ENCODE data around the gene SERPINA12. TPM values are rescaled to one million over a fixed set of nuclear protein-coding genes. Genes with fewer than 3 reads are reported as not detected.

SERPINA12 gene
- total and polyA plus RNA-seq, 10 of the 15 experiments (the other 5 are each of a cell fraction or from before 2014, with no cell fraction given) = not detected

DNA sequence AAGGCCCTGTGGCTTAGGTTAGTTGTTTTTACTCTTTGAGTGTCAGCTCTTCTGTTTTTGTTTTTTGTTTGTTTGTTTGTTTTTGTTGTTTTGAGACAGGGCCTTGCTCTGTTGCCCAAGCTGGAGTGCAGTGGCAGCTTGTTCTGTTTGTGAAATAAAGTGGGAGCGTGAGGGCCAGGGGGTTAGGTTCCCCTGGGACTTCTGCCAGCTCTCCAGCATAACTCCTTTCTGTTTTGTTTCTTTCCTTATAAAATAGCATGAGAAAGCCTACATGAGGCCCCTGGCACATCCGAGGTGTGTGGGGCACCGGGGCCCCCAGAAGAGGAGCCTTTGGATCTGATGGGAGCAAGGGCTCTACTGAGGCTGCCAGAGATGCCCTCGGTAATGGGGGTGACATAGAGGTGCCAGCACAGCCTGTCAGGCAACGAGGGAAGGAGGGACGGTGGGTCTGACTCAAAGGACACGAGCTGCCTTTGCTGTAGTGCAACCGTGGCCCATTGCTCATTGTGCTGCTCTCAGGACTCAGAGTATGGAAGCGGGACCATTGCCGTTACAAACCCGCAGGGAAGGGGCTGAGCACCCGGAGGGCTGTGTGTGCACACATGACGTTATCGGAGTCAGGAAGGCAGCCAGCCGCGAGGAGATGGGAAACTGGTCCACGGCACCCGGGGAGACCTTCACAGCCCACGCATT lies 47.6 kb downstream of the SERPINA12 start:
- intact Hi-C loops (cut with micrococcal nuclease; ENCODE audit: unreplicated experiment) = no loop called here
- Histone ChIP-seq H3K9me3 (replicated peaks; ENCODE audit: control insufficient read depth, insufficient read depth, low read length) (no peaks in the 10 kb centered on the region; the same call in 2 of the 3 replicates), H3K27me3 (replicated peaks in 1 of 2; ENCODE audit: control insufficient read depth in 2 of 2, insufficient read depth in 2 of 2, low read length in 1 of 2) (no peaks in the 10 kb centered on the region), H3K79me2 (ENCODE audit: control insufficient read depth, insufficient read depth, low read length) (no peaks in the 10 kb centered on the region), H4K20me1 (ENCODE audit: control insufficient read depth, insufficient read depth) (no peaks in the 10 kb centered on the region), H3K4me2 (ENCODE audit: control insufficient read depth, insufficient read depth) (no peak overlapping the region), H3K27ac (ENCODE audit: control insufficient read depth, insufficient read depth) (no peak overlapping the region), H3K4me3 (no peak overlapping the region), H2AFZ (ENCODE audit: control insufficient read depth, low read depth, low read length) (no peak overlapping the region), H3K9ac (ENCODE audit: control insufficient read depth, insufficient read depth, low read length) (no peak overlapping the region), H3K4me1 (ENCODE audit: control insufficient read depth, insufficient read depth, low read length) (no peaks in the 10 kb centered on the region), H3K36me3 (ENCODE audit: control insufficient read depth in 2 of 2, insufficient read depth in 2 of 2, low read length in 1 of 2) (no peaks in the 10 kb centered on the region)
- ATAC-seq = no peak
- FAIRE-seq = no peak
- no peak for DNase-seq (ENCODE audit: low read depth, low spot score)
- CTCF ChIA-PET = interaction anchor here (0.7 kb wide), 2 partner anchors 15 to 25 kb away, joined by 3 read pairs; no protein-coding TSS in a partner anchor
- TF ChIP-seq, protein P1, sequence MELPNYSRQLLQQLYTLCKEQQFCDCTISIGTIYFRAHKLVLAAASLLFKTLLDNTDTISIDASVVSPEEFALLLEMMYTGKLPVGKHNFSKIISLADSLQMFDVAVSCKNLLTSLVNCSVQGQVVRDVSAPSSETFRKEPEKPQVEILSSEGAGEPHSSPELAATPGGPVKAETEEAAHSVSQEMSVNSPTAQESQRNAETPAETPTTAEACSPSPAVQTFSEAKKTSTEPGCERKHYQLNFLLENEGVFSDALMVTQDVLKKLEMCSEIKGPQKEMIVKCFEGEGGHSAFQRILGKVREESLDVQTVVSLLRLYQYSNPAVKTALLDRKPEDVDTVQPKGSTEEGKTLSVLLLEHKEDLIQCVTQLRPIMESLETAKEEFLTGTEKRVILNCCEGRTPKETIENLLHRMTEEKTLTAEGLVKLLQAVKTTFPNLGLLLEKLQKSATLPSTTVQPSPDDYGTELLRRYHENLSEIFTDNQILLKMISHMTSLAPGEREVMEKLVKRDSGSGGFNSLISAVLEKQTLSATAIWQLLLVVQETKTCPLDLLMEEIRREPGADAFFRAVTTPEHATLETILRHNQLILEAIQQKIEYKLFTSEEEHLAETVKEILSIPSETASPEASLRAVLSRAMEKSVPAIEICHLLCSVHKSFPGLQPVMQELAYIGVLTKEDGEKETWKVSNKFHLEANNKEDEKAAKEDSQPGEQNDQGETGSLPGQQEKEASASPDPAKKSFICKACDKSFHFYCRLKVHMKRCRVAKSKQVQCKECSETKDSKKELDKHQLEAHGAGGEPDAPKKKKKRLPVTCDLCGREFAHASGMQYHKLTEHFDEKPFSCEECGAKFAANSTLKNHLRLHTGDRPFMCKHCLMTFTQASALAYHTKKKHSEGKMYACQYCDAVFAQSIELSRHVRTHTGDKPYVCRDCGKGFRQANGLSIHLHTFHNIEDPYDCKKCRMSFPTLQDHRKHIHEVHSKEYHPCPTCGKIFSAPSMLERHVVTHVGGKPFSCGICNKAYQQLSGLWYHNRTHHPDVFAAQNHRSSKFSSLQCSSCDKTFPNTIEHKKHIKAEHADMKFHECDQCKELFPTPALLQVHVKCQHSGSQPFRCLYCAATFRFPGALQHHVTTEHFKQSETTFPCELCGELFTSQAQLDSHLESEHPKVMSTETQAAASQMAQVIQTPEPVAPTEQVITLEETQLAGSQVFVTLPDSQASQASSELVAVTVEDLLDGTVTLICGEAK (IDR thresholded peaks at IDR 0.05; ENCODE audit: borderline replicate concordance) = no peak
- TF ChIP-seq EZH2 (IDR thresholded peaks at IDR 0.05; ENCODE audit: borderline replicate concordance, control insufficient read depth, low read depth, low read length) = no peak
- TF ChIP-seq, protein P2, sequence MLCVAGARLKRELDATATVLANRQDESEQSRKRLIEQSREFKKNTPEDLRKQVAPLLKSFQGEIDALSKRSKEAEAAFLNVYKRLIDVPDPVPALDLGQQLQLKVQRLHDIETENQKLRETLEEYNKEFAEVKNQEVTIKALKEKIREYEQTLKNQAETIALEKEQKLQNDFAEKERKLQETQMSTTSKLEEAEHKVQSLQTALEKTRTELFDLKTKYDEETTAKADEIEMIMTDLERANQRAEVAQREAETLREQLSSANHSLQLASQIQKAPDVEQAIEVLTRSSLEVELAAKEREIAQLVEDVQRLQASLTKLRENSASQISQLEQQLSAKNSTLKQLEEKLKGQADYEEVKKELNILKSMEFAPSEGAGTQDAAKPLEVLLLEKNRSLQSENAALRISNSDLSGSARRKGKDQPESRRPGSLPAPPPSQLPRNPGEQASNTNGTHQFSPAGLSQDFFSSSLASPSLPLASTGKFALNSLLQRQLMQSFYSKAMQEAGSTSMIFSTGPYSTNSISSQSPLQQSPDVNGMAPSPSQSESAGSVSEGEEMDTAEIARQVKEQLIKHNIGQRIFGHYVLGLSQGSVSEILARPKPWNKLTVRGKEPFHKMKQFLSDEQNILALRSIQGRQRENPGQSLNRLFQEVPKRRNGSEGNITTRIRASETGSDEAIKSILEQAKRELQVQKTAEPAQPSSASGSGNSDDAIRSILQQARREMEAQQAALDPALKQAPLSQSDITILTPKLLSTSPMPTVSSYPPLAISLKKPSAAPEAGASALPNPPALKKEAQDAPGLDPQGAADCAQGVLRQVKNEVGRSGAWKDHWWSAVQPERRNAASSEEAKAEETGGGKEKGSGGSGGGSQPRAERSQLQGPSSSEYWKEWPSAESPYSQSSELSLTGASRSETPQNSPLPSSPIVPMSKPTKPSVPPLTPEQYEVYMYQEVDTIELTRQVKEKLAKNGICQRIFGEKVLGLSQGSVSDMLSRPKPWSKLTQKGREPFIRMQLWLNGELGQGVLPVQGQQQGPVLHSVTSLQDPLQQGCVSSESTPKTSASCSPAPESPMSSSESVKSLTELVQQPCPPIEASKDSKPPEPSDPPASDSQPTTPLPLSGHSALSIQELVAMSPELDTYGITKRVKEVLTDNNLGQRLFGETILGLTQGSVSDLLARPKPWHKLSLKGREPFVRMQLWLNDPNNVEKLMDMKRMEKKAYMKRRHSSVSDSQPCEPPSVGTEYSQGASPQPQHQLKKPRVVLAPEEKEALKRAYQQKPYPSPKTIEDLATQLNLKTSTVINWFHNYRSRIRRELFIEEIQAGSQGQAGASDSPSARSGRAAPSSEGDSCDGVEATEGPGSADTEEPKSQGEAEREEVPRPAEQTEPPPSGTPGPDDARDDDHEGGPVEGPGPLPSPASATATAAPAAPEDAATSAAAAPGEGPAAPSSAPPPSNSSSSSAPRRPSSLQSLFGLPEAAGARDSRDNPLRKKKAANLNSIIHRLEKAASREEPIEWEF (IDR thresholded peaks at IDR 0.05; ENCODE audit: insufficient replicate concordance, low read depth, low read length) = no peak
- no peak for TF ChIP-seq BMI1 (IDR thresholded peaks at IDR 0.05; ENCODE audit: borderline replicate concordance)
- TF ChIP-seq TCF12 (IDR thresholded peaks at IDR 0.05; ENCODE audit: low read depth, low read length) = no peak
- TF ChIP-seq EED (IDR thresholded peaks at IDR 0.05; ENCODE audit: low read depth) = no peak
- TF ChIP-seq PML (IDR thresholded peaks at IDR 0.05; ENCODE audit: low read length) = no peak
- TF ChIP-seq CBFB (IDR thresholded peaks at IDR 0.05; ENCODE audit: low read depth) = no peak
- no TSS peak for BruUV-seq (replicated peaks)
- in situ Hi-C loops (cut with MboI) = no loop called here
- 49% methylated on average over 19 of the region's 19 CpGs for WGBS (ENCODE audit: insufficient coverage, insufficient replicate concordance, low lambda C conversion rate, missing lambda C conversion rate)
- SMC1A ChIA-PET (ENCODE audit: uncharacterized antibody, unreplicated experiment) = no interaction called here
- RAD21 ChIA-PET (ENCODE audit: unreplicated experiment) = no interaction called here
- POLR2A ChIA-PET = no interaction called here

Measured in GM12878 (cell line).